Lower leg skin (tissue), 4 donors: Measurements from ENCODE around the gene GPR37. TPM values are rescaled to one million over a fixed set of nuclear protein-coding genes. Genes with fewer than 3 reads are reported as not detected.

ENCODE experiments used
- DNase-seq, 2 donors: peaks; one replicate each; pipeline ENCODE4 v3.0.0-alpha.2; 2019; ENCODE audit warnings: low spot score in 2 of 2
- H3K4me3 ChIP-seq: fragments of 200-600 bp; sonication (generic); 2 replicates; pipeline ENCODE4 v1.5.1; 2017; ENCODE audit warnings: mild to moderate bottlenecking, low read depth; ENCODE audit not compliant: poor library complexity, severe bottlenecking
- CTCF ChIP-seq, 3 donors: fragments of 450-650 bp; IDR thresholded peaks; one replicate each; pipeline ENCODE4 v1.5.1; 2016; ENCODE audit warnings: antibody characterized with exemption in 3 of 3, mild to moderate bottlenecking in 3 of 3, moderate library complexity in 2 of 3
- POLR2A ChIP-seq, 2 donors: fragments of 450-650 bp; IDR thresholded peaks; one replicate each; pipeline ENCODE4 v1.6.1; 2016 to 2017; ENCODE audit warnings: antibody characterized with exemption in 2 of 2, mild to moderate bottlenecking in 1 of 2, moderate library complexity in 1 of 2
- whole genome bisulfite sequencing, 2 donors: methylation state at CpG; one replicate each; pipeline ENCODE4 v1.1.5; 2018; 5-methylcytosine and 5-hydroxymethylcytosine counted together
- intact Hi-C: fragments of 100-400 bp; cut with DNase I; formaldehyde crosslinking; loops from one replicate; pipeline ENCODE4 v1.15.0; 2023; ENCODE audit warnings: low total_unique reads
- total RNA-seq, 4 donors: library from RNA; depleted of rRNA; stranded (reverse); fragments of >200 nt; gene quantifications; one replicate each; pipeline ENCODE4 v1.1.0, GENCODE V29; 2016

GPR37 gene
- total RNA-seq, 4 donors from 2014 or later, result 3.9 to 8.0 (median 5.3) TPM

DNA sequence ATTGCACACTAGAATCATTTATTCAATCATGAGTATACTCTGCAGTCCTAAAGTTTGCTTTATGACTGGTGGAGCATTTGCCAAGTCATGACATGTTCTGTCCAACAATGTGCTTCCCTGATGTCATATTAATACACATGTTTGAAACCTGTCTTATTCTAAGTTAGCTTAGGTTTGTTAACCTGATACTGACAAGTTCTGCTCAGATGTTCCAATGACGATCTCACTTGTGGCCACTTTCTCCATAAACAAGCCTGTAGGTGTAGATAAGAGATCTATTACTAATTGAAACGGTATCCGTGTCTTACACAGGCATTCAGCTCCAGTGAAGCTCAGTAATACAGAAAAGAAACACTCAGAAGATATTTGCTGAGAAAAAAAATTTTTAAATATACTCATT is 64.9 kb downstream of the GPR37 start:
- WGBS, 2 donors, result 31 to 43% methylated on average over 3 of the region's 3 CpGs
- no peak overlapping the region for H3K4me3 ChIP-seq
- intact Hi-C loops, result no loop called here
- TF ChIP-seq CTCF (IDR thresholded peaks at IDR 0.05) (no peak), POLR2A (IDR thresholded peaks at IDR 0.05) (no peak)
- no peak for DNase-seq

DNA sequence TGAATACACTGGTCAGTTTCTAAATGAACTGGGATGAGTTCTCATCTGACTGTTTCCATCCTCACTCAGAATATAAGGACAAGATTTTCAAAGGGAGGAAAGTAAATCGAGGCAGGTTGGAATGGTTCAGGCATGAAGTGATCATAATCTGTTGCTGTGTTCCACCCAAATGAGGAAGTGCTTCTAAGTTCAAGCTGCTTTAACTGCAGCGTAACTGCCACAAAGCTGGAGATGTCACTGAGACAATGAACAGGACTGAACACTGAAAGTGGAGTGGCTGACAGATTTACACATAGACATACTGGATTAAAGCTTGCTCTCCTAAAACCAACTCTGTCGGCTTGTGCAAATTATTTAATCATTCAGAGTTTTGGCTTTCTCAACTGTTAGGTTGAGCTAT is 66.6 kb downstream of the GPR37 start:
- intact Hi-C loops, result no loop called here
- DNase-seq, result no peak
- 46 to 54% methylated on average over 3 of the region's 3 CpGs for WGBS, 2 donors
- no peak for TF ChIP-seq POLR2A (IDR thresholded peaks at IDR 0.05)
- no peak for TF ChIP-seq CTCF (IDR thresholded peaks at IDR 0.05)
- H3K4me3 ChIP-seq, result no peak overlapping the region

- H3K4me3 ChIP-seq, result no peak overlapping the region
- no peak for TF ChIP-seq CTCF (IDR thresholded peaks at IDR 0.05)
- no peak for TF ChIP-seq POLR2A (IDR thresholded peaks at IDR 0.05)
- WGBS, 2 donors, result 75 to 78% methylated on average over 4 of the region's 4 CpGs
- no peak for DNase-seq
- intact Hi-C loops, result no loop called here
These were observed 67.8 kb downstream of the GPR37 start for GRCh38 chr7:124697746-124698145.

Other genes with a start within 250 kb of the GPR37 start
- 10 to 100 TPM; 13.9 to 17.8 (median 14.9) TPM for gene POT1, start 164.0 kb upstream of the GPR37 start, total RNA-seq